Globus pallidus (tissue), 1 donor: ENCODE results near the gene RPS16.

ENCODE experiments used
- DNase-seq: peaks from one replicate; pipeline ENCODE4 v3.0.0-alpha.2; 2015; ENCODE audit warnings: low spot score

RPS16 gene

DNA sequence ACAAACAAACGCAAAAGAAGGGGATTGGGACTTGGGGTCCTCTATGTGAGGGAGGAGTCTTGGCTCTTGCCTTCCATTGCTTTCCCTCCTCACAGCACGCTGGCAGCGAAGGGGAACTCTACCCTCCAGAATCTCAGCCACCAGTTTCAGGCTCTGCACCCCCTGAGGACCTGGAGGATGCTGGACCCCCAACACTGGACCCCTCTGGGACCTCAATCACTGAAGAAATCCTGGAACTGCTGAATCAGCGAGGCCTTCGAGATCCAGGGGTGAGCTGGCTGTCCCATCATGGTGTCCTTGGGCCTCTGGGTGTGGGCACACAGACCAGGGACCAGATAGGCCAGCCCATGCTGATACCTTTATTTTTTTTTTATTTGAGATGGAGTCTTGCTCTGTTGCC is 13.7 kb downstream of the RPS16 start:
- no peak for DNase-seq

DNA sequence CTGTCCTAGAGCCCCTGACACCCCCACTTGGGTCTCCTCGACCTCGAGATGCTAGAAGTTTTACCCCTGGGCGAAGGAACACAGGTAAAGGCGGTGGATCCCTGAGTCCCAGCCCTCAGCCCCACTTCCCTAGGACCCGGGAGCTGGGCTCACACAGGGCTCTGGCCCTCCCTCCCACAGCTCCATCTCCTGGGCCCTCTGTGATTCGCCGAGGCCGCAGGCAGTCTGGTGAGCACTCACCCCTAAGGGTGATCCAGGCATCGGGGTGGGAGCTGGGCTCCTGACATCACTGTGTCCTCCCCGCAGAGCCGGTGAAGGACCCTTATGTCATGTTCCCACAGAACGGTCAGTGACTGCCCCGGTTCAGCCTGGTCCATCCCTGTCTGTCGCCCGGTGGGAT is 15.0 kb downstream of the RPS16 start:
- no peak for DNase-seq

DNA sequence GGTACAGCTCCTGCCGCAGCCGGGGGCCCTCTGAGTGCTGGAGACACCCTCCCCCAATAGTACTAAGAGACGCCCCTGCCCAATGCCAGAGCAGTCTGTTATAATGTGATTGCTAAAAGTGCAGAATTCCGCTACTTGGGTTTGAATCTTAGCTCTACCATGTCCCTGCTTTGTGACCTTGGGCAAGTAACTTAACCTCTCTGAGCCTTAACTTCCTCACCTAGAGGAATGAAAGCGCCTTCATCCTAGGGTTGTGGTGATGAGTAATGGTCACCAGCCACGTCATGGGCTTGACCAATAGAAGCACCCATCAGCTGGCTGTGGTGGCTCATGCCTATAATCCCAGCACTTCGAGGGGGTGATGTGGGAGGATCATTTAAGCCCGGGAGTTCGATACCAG is 16.7 kb downstream of the RPS16 start:
- no peak for DNase-seq

DNA sequence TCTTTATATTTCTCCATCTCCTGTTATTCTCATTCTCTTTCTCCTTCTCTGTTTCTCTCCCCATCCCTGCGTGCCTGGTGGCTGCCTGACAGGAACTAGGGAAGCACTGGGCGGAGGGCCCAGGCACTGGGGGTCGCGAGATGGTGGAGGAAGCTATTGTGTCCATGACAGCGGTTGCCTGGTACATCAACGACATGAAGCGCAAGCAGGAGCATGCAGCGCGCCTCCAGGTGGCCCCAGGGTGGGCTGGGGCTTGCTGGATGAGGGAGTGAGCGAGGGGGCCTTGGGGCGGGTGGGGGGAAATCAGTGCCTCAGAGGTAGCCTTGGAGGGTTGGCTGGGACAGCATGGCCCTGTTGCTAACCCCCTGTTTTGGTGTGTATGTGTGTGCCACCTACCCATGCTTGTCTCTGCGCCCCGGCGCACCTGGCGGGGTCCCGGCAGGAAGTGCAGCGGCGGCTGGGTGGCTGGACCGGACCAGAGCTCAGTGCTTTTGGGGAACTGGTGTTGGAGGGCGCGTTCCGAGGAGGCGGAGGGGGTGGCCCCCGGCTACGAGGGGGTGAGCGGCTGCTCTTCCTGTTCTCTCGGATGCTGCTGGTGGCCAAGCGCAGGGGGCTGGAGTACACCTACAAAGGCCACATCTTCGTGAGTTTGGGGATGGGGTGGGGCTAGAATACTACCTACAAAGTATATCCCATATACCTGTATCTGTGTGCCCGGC is 18.1 kb downstream of the RPS16 start:
- DNase-seq = no peak

DNA sequence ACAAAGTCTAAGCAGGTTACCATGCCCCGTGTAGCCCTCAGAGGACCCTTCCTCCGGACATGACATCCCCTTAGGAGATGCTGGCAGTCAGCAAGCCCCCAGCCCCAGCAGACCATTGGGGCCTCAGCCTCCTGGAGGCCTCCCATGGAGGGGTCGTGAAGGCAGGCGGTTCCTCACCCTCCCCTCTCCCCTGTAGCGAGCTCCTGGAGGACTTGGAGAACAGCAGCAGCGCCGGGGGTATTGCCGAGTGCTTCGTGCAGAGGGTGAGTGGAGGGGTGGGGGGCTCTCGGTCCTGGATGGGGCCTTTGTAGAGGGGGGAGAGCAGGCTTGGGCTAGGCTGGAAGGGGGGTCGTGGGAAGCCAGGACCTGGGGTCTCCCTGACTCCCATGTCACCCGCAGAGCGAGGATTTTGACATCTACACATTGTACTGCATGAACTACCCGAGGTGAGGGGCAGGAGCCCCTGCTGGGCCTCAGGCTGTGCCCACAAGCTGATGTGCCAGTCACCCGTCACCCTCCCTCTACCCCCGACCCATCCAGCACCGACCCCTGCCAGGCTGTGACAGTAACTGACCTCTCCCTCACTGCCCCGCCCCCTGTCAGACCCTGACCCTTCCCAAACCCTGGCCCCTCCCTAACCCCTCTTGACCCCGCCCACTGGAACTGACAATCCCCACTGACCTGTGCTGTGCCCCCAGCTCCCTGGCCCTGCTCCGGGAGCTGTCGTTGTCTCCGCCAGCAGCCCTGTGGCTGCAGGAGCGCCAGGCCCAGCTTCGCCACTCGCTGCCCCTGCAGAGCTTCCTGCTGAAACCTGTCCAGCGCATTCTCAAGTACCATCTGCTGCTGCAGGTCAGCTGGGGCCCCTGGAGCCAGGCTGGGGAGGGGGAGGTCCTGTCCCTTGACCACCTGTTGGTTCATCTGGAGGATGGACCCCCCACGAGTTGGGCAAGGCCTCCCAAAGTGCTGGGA is 19.3 kb downstream of the RPS16 start:
- no peak for DNase-seq

DNA sequence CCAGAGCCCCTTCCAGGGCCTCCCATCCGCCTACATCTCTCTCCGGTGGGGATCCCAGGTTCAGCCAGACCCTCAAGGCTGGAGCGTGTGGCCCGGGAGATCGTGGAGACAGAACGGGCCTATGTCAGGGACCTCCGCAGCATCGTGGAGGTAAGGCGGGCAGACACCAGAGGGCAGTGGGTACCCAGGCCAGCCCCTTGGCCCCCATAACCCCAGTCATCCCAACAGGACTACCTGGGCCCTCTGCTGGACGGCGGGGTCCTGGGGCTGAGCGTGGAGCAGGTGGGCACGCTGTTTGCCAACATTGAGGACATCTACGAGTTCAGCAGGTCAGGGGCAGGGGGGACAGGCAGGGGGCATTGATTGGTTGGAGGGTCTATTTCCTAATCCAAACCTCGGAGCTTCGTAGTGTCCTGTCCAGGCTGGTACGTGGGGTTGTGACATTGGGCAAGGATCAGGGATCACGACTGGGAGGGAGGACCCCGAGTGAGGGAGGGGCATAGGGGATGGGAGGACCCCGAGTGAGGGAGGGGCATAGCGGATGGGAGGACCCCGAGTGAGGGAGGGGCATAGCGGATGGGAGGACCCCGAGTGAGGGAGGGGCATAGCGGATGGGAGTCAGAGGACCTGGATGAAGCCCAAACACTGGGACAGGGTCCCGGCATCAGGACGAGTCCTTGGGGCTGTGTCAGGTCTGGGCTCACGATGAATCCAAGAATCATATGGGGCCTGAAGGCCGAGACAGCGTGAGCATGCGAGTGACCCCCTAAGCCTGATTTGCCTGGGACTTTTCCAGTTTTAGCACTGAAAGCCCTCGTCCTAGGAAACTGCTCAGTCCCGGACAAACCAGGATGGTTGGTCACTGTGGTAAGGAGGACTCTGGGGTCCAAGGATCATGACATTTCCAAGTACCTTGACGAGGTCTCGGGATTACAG is 20.4 kb downstream of the RPS16 start:
- DNase-seq = no peak

DNA sequence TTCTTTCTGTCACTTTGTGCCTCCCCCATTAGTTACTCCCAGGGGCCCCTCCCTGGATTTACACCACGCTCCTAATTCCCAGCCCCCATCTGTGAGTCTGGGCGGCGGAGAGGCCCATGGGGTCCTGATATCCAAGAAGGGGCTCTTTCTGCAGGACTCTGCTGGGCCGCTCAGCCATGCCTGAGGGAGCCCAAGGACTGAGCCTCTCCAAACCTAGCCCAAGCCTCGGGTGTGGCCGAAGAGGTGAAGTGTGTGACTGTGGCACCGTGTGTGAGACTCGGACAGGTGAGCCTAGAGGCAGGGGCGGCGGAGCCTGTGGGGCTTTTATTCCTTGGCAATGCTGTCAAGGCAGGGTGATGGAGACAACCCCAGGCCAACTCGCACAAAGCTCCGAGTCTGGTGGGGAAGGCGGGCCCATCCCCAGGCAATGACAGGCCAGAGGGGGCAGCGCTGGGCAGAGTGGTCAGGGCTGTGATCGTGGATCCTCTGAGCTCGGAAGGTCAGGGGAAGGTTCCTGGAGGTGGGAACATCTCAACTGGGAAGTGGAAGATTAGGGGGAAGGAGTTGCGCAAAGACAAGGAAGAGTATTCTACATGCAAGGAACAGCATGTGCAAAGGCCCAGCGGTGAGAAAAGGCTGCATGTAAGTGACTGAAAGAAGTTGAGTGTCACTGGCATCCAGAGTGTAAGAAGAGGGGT is 21.7 kb downstream of the RPS16 start:
- no peak for DNase-seq

DNA sequence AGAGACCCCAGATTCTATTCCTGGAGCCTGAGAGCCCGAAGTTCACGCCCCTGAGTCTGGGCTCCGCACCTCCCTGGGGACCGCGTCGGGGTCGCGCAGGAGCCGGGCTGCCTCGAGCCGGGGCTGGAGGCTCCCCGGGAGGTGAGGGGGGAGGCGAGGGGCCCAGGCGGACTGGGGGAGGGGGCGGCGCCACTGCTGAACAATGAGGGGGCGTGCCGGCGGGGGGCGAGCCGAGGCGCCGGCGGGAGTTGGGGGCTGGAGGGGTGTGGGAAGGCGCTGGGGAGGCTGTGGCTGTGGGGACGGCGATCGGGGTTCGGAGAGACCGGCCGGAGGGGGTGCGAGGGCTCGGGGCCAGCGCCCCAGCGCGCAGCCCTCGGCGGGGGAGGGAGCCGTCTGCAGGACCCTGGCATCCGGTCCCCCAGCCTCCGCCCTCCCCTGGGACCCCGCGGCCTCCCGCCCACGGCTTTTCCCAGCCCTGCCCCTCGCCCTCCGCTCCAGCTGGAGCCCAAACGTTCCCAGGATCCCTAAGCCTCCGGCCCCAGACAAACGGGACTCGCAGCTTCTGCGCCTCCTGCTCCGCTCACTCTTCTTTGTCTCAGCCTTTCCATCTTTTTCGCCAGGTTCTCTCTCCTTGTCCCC is 22.4 kb downstream of the RPS16 start:
- DNase-seq = no peak

DNA sequence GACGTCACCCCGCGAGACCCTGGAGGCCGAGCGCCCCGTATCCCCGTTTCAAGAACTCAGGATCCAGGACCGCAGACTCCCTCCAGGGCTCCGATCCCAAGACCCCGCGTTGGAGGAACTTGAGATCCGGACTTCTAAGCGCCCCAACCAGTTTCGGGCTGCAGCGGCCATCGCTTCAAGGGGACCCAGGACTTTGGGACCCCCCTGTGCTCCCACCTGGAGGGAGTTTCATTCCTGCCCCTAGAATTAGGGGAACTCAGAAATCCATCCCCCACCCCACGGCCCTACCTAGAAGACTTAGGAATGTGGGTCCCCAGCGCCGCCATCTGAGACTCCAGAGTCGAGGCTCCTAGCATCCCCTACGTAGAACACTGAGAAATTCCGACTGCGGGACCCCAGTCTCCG is 22.9 kb downstream of the RPS16 start:
- no peak for DNase-seq

DNA sequence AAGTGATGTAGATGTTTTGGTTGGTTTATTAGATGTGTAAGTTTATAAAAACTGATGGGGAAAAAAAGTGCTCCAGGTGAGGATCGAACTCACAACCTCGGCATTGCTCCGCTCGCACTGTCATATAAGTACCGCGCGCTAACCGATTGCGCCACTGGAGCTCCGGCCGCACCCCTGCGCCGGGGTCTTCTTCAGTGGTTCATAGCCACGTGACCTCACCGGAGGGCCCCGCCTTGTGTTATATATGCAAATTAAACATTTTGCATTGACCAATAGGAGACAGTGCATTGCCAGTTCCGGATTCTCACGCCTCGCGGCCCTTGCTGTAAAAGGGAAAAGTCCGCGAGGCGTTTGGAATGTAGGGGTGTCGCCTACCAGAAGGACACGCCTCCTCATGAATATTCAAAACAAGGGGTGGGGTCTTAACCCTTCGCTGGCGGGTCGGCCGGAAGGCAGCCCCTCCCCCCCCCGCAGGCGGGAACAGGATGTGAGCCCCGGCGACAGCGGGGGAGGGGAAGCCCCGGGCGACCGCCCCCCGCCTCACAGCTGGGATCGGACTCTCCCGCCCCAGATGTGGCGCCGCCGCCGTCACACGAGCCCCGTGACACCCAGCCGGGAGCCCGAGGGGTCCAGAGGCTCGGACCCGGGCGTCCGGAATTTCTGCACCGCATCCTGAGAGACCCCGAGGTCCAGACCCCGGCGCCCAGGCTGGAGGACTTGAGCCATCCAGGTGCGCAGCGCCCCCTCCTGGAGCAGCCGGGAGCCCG is 23.5 kb downstream of the RPS16 start, which contains the start of gene PLEKHG2:
Gene PLEKHG2, plus strand, starts transcription at position 570 of the 767 bp plus-strand sequence. CDS start 1,418 bp downstream, outside the sequence.
- DNase-seq = peak; percentile 96

DNA sequence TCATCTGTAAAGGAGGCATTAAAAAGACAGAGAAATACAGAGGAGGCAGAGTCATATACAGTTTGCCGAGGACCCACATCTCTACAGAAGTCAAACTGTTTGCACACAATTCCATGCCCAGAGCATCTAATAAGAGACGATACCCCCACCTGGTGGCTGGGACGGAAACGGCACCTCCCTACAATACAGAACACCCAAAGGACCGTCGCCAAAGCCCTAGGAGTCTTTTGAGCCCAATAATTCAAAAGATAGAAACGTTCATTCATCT is 24.0 kb downstream of the RPS16 start:
- peak; percentile 88 for DNase-seq

DNA sequence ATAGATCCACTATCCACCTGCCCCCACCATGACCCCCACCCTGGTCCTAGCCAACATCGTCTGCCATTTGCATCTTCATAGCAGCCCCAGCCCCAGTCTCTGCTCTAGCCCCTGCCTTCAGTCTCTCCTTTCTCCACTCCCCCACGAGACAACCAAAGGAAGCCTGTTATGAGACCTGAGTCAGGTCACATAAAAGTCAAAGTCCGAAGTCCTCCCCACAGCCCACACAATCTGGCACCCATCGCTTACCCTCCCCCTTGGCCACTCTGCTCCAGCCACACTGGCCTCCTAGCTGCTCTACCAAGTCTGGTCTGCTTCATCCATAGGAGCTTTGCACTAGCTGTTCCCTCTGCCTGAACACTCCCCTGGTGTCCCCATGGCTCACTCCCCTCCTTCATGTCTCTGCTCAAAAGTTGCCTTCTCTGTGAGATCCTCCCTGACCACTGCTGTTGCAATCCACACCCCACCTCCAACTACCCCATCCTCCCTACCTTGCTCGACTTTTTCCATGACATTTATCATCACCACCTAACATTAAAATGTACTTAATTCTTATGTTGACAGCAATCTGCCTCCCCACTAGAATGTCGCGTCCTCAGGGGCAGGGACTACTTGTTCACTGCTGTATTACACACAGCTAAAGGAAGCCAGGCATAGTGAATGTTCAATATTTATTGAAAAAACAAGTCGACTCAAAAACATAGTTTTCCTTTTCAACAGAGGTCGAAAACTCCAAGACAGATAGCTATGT is 24.5 kb downstream of the RPS16 start:
- no peak for DNase-seq

DNA sequence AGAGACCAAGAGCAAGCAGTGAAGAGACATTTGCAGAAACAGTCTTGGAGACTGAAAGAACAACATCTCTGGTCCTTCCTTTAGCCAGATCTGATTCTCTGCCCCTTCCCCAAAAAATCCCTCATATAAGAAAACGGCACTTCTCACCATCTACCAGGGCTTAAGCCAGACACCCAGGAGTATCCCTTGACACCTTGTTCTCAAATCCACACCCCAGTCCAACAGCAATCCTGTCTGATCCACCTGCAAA is 25.0 kb downstream of the RPS16 start:
- no peak for DNase-seq

DNA sequence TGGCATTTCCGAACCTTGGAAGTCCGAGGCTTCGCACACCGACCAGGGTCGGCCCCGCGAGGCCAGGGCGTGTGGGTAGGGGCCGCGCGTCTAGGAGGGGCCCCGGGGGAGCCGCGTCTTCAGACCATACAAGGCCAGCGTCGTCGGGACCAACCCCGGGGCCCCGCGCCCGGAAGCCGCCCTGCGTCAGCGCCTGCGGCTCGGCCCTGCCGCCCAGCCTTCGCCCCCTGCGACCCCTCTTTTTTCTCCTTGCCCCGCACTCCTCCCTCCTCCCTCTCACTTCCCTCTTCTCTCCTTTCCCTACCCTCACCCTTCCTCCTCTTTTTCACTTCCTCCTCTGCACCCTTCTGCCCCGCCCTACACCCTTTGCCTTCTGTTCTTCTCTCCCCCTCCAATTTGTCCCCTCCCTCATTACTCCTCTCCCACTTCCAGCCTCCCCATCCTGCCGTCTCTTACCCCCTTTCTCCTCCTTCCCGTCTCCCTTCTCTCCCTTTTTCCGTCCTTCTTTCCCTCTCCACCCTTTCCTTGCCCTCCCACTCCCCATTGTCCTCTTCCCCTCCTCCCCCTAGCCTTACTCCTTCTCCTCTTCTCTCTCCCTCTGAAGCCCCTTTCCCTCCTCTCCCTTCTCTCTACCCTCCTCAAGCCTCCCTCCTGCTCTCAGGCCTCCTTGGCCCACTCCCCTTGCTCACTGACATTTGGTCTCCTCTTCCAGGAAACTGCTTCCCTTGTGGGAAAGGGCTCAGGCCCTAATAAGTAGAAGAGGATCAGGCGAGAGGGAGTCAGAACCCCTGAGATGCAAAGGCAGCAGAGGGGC is 25.5 kb downstream of the RPS16 start:
- DNase-seq = no peak

DNA sequence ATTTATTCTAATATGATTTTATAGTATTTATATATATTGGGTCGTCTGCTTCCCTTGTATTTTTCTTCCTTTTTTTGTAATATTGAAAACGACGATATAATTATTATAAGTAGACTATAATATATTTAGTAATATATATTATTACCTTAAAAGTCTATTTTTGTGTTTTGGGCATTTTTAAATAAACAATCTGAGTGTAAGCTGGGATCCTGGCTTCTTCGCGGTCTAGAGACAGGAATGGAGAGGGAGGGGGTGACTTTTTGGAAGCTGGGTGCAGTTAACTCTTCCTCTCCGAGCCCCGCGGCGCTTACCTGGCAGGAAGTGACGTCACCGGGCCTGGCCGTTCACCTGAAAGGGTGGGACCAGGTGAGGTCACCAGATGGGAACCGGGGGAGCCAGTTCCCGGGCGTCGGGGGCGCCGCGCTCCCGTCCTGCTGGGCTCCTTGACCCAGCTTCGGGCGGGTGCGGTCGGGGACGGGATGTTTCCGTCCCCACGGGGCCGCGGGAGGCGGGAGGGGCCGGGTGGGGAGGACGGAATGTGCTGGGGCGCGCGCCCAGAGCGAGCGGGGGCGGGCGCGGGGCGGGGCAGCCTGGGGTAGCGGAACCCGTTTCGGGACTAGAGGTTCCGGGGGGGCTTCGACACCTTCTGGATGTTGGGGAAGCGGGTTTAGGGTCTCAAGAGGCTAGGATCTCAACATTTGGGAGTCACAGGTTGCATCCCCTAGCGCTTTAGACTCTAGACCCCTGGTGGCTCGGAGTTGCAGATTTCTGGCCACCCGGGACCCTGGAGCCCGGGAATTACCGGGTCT is 26.3 kb downstream of the RPS16 start:
- no peak for DNase-seq

DNA sequence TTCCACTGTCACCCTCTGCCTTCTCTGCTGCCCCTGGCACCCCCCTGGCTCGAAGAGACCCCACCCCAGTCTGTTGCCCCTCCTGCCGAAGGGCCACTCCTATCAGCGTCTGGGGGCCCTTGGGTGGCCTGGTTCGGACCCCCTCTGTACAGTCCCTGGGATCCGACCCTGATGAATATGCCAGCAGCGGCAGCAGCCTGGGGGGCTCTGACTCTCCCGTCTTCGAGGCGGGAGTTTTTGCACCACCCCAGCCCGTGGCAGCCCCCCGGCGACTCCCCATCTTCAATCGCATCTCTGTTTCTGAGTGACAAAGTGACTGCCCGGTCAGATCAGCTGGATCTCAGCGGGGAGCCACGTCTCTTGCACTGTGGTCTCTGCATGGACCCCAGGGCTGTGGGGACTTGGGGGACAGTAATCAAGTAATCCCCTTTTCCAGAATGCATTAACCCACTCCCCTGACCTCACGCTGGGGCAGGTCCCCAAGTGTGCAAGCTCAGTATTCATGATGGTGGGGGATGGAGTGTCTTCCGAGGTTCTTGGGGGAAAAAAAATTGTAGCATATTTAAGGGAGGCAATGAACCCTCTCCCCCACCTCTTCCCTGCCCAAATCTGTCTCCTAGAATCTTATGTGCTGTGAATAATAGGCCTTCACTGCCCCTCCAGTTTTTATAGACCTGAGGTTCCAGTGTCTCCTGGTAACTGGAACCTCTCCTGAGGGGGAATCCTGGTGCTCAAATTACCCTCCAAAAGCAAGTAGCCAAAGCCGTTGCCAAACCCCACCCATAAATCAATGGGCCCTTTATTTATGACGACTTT is 27.1 kb downstream of the RPS16 start:
- no peak for DNase-seq

DNA sequence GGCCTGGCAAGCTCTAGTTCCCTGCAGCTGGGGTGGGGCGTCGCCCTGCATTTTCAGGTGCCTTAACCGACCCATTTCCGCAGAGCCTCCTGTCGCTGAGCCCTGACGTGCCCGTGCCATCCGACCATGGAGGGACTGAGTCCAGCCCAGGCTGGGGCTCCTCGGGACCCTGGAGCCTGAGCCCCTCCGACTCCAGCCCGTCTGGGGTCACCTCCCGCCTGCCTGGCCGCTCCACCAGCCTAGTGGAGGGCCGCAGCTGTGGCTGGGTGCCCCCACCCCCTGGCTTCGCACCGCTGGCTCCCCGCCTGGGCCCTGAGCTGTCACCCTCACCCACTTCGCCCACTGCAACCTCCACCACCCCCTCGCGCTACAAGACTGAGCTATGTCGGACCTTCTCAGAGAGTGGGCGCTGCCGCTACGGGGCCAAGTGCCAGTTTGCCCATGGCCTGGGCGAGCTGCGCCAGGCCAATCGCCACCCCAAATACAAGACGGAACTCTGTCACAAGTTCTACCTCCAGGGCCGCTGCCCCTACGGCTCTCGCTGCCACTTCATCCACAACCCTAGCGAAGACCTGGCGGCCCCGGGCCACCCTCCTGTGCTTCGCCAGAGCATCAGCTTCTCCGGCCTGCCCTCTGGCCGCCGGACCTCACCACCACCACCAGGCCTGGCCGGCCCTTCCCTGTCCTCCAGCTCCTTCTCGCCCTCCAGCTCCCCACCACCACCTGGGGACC is 27.9 kb downstream of the RPS16 start:
- no peak for DNase-seq
